Stimulated activated CD8-positive, alpha-beta memory T cell treated with anti-CD3 and anti-CD28 coated beads, Interleukin-15, amount 100 ng/mL, for 24 hours (primary cell): ENCODE results near the gene NPLOC4.

Experiments used
- DNase-seq: peaks from one replicate; pipeline ENCODE4 v3.0.0-alpha.2; 2020; ENCODE audit warnings: low read depth

NPLOC4 gene

DNA sequence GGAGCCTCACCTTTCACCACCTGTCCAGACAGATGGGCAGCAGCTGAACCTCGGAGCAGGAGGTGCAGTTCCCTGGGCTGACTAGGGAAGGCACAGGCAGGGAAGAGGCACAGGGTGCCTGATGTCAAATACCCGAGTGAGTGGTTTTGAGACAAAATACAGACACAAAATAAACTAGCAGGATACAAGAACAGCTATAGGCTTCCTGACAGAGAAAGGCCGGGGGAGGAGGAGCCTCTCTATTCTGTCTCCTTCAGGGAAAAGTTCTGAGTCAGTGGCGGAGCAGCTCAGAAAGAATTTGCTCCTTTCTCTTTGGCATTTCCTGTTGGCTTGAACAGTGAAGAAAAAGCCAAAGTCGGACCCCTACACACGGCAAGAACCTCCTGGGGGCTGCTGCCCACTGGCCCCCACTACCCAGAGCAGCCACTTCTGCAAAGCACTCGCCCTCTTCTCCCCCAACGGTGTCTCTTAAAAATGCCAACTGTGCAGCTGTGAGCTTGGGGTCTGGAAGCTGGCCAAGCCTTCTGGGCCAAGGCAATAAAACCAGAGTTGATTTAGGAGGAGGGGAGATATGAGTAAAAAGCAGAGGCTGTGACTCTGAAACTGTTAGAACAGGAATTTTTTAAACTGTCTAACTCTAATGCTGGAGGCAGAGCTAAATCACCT is 70.3 kb downstream of the NPLOC4 start:
- no peak for DNase-seq

DNA sequence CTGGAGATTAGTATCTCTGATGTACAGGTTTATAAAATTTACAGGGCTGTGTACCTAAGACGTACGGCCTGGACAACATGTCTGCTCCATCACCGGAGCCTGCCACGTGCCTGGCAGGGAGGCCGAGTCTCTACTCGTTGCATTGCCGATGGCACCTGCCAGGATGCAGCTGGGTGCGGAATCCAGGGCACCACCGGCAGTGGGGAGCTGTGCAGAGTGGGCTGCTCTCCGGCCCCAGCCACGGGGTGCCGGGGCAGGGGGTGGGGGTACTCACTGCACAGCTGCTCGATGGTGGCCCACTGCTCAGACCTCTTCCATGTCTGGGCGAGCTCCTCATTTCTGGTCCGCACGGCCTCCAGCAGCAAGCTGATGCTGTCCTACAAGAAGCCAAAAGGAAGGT is 71.7 kb downstream of the NPLOC4 start:
- DNase-seq, result no peak

DNA sequence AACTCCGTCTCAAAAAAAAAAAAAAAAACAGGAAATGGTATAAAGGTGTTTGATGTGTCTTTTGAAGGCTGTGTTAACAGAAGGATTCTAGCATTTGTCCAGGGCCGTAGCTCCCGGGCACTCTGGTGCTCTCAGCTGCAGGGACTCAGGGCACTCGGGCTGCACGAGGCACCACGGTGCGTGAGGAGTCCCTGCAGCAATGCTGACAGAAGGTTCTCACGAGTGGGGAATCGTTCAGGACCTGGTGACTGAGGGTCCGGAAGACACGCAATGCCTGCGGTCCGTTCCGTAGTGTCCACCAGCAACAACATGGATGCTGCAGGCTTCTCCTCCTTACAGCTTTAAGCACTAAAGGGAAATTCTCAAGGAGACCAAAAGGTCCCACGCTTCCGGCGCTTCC is 72.1 kb downstream of the NPLOC4 start:
- DNase-seq, result no peak

DNA sequence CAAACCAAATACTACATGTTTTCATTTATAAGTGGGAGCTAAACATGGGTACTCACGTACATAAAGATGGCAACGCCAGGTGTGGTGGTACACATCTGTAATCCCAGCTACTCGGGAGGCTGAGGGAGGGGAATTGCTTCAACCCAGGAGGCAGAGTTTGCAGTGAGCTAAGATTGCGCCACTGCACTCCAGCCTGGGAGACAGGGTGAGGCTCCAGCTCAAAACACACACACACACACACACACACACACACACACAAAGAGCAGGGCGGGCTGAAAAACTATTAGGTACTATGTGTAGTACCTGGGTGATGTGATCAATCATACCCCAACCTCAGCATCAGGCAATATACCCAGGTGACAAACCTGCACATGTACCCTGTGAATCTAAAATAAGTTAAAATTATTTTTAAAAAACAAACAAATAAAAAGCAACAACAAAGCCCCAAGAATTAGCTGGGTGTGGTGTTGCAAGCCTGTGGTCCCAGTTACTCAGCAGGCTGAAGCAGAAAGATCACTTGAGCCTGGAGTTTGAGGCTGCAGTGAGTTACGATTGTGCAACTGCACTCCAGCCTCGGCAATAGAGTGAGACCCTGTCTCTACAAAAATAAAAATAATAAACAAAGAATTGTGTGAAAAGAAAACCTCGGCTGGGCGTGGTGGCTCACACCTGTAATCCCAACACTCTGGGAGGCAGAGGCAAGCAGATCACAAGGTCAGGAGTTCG is 72.9 kb downstream of the NPLOC4 start:
- no peak for DNase-seq

DNA sequence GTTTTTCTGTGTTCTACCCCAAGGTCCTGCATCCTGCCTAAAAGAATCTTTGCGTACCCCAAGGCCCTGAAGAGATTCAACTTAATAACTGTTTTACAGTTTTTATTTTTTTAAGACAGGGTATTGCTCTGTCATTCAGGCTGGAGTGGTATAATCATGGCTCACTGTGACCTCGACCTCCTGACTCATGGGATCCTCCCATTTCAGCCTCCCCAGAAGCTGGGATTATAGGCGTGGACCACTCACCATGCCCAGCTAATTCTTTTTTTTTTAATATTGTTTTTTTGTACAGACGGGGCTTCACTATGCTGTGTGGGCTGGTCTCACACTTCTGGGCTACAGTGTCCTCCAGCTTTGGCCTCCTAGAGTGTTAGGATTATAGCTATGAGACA is 75.4 kb downstream of the NPLOC4 start:
- no peak for DNase-seq

DNA sequence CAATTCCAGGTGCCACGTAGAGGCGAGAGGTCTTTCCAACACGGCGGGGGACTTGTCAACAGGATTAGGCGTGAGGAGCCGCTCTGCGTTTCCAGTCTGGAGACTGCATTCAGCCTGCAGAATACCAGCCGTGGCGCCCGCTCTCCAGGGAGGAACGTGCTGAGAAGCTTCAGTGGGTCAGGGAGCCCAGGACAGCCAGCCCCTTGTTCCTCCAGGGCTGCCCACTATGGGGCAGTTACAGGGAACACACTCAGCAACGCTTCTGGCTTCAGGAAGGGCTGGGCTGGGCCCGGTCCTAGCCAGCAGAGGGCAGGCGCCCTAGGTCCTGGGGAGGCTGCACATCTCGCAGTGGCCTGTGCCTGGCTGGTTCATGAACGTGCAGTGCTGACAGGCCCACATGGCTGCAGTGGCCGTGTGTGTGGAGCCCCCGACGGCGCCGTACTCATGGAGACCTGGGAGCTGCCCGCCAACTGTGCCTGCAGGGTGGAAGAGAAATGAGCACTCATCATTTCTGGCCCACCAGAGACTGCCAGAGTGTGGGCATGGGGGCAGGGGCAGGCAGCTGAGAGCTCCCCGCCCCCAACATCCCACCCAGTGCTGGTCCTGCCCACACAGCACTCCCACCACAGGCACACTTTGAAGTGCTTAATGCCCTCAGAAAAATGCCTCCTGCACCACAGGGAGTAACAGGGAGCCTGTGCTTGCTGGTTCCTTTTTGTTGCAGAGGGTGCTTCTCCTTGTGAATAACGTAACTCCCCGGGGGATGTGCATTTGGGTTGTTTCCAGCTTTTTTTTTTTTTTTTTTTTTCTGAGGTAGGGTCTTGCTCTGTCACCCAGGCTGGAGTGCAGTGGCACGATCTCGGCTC is 77.7 kb downstream of the NPLOC4 start:
- DNase-seq, result no peak

DNA sequence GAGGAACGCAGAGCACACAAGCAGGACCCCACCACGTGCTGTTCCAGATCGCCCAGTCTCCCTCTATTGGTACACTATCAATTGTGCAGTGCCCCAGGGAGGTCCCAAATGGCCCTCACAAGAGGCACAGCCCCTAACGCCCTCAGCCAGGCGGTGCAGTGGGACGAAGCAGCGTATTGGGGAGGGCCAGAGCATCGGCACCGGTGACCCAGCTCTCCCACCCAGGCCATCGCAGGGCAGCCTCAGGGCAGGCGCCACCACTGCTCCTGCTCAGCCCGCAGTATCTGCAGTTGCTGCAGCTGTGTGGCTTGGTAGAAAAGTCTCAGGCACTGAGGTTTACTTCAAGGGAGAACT is 78.8 kb downstream of the NPLOC4 start:
- DNase-seq, result no peak

DNA sequence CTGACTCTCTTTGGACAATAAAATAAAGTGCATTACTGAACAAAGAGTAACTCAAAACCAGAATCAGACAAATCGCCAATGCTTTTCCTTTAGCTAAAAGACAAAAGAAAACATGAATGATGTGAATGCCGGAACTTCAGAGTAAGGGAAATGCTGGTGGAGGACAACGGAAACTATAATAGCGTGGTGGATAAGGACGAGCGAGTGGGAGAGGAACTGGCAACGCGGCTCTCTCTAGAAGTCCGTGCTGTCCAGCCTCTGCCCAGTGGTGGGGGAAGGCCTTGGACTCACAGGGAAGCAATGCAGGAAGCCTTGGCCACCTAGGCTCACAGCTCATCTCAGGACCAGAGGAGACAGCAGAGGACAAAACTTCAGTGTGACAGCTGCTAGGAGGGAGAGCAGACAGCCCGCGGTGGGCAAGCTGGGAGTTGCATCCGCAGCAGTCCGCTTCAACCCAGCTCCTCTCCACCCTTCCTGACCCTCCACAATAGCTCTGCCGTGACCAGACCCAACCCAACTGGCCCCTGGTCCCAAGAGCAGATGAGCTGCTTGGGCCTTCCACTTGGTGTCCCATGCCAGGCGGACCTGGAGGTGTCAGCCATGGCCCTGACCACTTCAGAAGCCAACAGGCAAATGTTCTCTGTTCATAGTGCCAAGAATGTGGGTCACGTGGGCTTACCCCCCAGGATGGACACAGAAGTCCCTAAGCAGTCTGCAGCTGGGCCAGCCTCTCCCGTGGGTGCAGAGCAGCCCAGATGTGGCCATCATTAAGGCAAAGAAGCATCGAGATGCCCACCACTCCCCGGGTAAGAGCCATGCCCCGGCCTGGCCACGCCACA is 79.4 kb downstream of the NPLOC4 start:
- DNase-seq, result no peak

DNA sequence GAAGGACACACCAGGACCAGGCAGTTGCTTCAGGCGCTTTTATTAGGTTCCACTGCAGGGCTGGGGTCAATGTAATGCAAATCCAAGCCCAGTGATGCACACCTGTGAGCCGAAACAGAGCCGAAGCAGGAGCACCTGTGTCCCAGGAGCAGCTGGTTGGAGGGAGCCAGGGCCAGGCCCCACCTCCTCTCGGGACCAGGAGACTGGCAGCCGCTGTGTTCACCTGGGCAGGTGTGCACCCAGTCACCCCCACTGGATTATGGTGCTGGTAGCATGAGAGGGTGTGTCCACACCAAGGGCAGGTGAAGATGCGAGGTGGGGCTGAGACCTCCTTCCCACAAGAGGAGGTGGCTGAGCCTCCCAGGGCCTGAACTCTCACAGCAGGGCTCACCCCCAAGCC is 80.0 kb downstream of the NPLOC4 start:
- no peak for DNase-seq

DNA sequence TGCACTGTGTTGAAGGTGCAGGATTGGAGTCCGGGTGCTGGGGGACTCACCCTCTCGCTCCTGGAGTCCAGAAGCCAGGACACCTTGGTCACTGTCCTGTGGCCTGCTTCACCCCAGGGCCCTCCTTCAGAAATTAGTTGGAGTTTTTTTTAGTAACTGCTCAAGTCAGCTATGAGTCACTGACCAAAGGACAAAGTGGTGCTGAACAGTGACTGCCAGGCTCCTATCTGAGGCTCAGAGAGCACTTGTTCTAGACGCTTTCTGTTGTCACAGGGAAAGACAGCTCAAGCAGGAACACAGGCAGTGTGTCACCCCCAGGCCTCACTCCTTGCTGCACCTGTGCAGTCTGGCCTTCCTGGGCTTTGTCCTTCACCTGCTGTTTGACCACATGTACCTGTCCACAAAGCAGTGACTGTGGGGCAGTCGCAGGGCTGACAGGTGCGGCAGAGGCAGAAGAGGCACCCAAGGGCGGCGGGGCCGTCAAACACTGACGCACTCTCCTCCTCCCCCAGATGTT is 80.7 kb downstream of the NPLOC4 start:
- DNase-seq, result no peak

DNA sequence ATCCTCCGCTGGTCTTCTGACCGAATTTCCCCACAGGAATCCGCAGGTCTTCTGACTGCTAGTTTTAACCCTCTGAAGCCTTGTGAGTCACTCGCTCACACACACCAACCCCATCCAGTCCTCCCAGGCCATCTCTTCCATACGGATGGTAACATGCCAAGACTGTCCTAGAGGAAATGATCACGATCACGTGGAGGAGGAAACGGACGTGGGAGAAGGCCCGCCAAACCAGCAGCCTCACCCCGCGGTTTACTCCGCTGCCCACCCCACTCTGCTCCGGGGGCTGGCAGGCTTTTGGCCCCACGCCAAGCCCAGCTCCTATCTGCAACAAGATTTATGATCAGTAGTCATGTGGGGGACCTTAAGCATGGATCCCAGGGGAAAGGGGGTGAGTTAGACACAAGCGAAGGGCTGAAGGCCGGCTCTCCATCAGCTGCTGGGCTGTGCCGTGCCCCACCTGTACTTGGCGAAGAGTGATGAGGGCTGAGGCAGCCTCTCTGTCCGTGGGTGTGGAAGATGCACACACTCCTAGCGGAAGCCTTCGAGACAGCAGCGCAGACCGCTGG is 83.2 kb downstream of the NPLOC4 start:
- DNase-seq, result no peak

DNA sequence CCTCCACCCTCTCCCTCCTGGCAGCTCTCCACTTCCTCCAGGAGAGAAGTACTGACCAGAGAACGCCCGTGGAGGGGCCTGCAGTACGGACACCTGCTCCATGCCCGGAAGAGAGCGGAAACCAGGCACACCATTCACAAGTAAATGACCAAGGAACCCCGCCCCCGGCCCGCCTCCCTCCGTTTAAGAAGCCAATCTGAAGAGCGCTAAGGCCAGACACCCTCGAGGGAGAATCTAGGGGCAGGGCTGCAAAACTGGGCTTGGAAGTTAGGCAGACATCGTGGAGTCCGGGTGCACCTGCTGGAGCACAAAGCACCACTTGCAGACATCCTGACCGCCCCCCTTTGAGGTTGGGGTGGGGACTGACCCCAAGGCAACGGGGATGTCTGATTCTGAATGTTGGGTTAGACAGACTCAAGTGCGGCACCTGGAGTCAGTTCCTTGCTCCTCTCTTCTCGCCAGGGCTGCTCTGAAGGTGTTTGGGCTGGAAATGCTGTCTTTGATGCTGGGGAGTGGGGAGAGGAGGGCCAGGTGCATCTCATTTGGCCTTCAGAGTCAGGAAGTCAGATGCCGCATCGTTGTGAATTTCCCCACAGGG is 83.8 kb downstream of the NPLOC4 start:
- peak; percentile 40 for DNase-seq

DNA sequence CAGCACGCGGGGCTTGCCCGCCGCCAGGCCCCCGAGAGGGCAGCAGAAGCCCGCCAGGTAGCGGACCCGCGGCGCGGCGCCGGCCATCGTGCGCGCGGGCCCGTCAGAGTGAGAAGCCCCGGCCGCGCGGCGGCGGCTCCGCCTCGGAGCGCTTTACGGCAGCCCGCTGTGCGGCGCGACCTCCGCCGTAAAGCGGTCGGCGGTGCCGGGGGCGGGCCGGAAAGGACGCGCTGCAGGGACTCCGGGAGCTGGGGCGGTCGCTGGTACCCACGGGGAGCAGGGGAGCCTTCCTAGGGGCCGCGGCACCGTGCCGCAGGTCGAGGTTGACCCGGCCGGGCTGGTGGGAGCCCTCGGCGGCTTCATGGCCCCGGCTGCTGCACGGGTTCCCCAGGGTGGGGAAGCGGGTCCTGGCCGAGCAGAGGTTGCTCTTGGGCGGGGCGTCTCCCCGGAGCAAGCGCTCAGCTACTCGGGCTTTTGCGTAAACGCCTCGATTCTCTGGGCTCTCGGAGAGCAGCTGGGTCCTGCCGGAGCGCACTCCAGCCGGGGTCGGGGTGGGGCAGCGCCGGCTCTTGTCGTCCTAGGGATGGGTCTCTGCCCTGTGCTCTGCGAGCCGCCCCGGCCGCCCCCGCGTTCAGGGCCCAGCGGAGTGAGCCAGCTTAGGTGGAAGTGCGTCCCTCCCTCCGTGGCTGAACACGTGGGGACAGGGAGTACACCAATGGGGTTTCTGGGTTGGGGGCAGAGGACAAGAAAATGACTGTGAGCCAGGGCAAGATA is 84.5 kb downstream of the NPLOC4 start, which contains the start of gene FAAP100:
FAAP100 (minus strand) TSS at position 110 of the 774 bp plus-strand sequence; CDS start at position 87, 23 bp downstream.
- peak; percentile 71 for DNase-seq

DNA sequence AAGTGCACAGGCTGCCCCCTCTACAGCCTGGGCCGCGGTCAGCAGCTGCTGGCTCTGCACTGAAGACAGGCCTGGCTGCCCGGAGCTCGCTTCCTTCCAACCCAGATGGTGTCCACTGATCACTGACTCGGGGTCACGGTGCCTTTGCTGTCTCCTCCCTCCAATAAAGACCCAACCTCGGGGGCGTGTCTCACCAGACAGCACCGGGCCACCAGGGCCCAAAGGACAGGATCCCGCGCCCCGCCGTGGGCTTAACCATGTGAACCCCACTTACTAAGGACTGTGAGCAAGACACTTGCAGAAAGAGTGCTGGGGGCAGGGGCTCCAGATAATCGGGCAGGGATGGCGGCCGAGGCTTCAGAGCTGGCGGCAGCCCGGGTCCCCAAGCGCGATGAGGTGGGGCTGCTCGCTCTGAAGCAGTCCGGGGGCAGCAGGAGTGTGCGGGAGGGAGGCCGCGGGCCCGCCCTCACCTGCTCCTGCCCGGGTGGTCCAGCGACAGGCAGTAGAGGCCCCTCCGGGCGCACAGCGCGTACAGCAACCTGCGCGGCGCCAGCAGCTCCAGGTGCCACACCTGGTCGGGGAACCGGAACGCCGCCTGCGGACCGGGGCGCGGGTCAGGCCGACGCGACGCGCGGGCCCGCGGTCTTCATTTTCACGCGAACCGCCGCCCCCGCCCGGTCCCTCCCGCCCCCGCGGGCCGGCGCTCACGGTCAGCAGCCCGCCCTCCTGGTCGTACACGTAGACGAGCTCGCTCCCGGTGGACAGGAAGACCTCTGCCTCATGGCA is 85.3 kb downstream of the NPLOC4 start:
- no peak for DNase-seq

DNA sequence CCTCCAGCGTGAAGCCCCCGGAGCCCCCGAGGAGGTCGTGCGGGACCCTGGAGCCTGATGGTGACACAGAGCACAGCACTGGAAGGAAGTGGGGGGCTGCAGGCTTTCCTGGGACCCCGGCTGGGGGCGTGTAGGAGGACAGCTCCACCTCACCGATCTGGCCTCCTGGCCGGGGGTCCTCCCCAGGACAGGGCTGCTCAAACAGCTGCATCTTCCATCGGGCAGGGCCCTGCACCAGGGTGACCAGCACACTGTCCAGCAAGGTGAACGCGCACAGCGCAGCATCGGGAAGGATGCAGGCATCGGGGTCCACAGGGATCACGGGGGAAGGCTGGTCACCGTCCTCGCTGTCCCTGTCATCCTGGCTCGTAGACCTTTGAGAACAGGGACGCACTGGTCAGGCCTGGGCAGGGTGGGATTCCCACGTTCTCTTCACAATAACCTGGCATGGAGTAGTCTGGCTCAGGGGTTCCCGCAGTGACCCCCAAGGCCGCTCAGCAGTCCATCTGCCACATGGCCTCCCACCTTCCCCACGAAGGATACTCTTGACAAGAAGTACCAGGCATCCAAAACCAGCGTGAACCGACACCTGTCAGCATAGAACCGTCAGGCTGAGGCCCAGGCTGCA is 86.0 kb downstream of the NPLOC4 start:
- no peak for DNase-seq

DNA sequence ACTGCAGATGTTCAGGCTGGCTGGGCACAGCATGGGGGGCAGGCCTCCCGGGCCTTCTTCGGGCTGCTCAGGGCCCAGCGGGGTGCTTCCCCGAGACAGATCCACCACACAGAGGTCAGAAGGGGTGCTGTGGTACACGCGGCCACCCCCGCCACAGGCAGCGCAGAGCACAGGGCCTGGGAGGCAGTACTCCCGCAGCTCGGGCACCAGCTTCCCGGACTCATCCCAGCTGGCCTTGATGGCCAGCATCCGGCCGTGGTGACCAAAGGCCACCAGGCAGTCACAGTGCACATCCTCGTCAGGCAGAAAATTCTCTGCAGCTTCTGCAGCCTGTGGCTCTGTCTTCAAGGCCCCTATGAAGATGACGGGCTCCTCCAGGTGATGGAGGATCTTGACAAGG is 86.6 kb downstream of the NPLOC4 start:
- DNase-seq, result no peak

DNA sequence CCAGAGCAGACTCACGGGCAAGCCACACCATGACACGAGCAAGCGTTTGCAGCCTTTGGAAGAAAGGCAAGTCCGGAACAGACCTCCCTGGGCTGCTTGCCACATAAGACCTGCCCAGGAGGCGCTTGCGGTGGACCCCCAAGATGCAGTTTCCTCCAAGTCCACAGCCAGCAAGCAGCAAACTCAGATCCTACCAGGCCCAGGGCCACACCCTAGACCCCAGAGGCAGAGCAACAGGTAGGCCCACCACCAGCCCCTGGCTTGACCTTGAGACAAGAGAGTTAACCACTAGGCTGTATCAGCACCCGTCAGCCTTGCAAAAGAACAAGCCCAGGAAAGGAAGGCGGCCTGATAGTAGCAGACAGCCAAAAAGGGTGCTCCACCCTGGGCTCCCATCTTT is 87.1 kb downstream of the NPLOC4 start:
- no peak for DNase-seq

DNA sequence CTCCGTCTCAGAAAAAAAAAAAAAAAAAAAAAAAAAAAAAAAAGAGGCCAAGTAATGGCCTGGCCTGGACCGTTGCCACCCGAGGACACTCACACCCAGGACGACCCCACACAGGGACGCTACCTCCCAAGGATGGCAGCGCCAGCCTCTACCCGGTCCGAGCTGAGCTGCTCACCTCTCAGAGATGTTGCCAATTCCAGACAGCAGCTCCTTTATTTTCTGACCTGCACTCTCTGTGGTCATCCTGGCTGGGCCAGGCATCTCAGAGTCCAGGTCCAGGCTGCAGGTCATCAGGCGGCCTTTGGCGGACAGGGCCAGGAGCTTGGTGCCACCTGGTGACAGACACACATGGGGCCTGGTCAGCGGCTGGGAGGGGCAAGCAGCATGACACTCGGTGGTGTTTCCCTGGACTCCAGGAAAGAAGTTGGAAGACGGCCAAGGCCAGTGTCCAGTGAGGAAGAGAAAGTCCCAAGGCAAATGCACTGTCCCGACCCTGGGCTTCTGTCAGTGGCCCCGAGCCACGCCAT is 87.8 kb downstream of the NPLOC4 start:
- no peak for DNase-seq

DNA sequence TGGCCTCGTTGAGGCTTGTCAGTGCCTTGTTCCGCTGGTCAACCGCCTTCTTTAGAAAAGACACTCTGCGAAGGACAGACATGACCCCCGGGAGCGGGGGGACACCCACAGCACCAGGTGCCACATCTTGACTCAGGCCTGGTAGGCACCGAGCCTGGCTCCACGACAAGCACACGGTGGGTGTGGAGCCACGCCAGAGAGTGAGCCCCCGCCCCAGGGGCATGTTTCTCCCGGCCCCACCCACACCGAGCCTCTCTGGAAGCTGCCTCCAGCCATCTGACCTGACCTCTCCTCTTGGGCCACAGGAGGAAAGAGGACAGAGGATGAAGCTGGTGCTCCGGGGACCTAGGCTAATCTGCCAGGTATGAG is 89.3 kb downstream of the NPLOC4 start:
- DNase-seq, result no peak
